Measurements from ENCODE around the gene CAMK1D.
"Not testable (repeated sequence)": the region's sequence is repeated elsewhere in the genome, so short reads cannot be mapped to it uniquely, and the experiment has no call there.

The CAMK1D gene

DNA sequence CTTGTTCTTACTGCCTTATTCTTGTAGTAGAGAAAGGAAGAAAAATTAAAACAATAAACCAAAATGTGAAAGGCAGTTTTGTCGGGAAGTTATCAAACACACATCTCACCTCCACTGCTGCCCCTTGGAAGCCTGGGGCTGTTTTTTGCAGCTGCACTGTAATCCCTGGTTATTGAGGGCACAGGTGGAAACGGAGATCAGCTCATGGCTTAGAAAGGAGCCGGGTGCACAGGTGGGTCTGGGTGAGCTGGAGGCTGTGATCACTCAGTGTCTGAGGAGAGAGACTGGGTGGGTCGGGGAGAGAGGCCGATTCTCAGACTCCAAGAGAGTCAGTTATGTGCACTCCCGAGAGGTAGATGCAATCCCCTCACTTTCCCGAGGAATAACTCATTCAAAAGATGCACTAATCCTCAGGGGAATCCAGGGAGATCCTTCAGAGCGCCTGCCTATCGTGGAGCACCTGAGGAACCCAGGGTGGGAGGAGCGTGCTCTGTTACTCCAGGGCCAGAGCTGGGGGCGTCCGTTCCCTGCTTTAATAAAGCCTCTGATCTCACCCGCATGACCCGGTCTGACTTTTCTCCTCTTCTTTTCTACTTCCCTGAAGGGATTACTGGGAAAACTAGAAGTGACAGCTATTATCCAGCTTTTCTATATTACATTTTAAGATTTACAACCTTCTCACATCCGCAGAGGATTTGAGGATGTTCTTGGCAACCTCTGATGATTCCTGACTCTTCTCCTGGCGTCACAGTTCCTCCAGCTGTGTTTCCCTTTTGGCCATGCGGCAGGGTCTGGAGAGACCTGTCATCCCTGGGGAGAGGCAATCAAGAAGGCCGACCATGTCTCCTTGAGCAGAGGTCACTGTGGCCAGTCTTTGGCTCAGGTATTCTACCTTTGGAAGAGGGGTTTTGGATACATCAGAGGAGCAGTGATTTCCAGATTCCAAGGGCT lies 82.1 kb downstream of the CAMK1D start:
- DNase-seq = no peak

DNA sequence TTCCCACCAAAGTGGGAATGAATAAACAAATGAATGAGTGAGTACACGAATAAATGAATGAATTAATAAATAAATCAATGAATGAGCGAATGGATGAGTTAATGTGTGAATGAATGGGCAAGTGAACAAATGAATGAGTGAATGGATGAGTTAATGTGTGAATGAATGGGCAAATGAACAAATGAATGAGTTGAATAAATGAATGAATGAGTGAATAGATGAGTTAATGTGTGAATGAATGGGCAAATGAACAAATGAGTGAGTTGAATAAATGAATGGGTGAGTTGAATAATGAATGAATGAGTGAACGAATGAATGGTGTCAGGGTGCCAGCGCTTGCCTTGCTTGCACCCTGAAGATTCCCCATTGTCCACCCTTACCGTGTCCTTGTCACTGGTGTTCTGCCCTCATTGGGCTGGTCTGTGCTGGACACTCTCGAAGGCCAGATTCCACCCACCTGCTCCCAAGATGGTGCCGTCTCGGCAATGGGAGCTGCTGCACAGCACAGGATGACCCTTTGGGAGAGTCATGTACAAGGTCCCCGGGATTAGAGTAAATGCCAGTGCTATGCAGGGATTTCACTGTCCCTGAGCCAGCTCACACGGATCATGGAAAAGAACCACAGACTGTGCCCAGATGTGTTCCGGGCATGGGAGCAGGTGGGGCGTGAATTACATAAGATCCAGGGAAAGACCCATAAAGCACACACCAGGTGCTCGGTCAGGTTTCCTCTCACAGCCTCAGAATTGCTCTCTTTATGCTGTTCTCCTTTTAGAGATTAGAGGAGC lies 83.2 kb downstream of the CAMK1D start:
- DNase-seq = no peak

DNA sequence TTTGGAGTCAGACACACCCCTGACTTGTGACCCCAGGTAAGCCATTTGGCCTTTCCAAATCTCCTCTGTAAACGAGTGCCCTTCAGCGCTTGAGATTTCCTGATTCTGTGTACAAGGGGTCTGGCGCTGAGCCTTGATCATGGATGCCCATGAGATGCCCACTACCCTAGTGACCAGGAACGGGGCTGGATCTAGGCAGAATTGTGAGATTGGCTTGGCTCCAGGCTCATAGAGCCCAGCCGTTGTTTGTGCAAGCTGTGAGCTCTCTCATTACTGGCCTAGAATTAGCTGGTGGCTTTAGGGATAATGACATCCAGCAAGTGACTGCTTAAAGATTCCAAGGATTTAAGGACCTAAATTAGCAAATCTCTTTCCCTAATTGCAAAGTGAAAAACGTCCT lies 84.9 kb downstream of the CAMK1D start:
- DNase-seq = no peak

DNA sequence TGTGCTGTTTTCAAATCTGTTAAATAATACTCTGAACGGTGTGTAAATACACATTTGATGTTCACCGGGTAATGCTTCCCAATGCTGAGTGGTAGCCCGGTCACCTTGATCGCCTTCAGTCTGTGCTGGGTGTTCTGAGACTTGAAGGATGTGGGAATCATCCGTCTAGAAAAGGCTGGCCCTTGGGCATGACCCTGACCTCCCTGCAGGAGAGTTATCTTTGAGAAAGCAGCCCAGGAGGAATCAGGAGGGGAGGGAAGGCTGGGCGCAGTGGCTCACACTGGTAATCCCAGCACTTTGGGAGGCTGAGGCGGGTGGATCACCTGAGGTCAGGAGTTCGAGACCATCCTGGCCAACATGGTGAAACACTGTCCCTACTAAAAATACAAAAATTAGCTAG lies 85.3 kb downstream of the CAMK1D start:
- DNase-seq = not testable (repeated sequence)

DNA sequence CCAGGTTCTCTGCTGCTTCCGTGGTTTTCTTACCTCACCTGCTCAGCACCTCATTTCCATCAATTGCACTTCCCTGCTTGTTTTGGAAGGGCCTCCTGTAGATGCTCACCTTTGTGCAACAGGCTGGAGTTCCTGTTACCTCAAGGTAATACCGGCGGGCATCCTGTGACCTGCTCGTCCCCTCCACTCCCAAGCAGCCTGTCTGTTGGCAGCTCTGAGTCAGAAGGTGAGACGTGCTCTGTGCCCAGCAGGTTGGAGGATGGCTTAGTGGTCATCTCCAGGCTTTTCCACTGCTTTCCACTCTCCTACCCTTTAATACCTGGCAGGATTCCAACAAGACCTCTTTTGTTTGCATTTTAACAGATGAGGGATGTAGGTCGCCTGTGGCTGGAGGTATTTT lies 86.0 kb downstream of the CAMK1D start:
- no peak for DNase-seq

DNA sequence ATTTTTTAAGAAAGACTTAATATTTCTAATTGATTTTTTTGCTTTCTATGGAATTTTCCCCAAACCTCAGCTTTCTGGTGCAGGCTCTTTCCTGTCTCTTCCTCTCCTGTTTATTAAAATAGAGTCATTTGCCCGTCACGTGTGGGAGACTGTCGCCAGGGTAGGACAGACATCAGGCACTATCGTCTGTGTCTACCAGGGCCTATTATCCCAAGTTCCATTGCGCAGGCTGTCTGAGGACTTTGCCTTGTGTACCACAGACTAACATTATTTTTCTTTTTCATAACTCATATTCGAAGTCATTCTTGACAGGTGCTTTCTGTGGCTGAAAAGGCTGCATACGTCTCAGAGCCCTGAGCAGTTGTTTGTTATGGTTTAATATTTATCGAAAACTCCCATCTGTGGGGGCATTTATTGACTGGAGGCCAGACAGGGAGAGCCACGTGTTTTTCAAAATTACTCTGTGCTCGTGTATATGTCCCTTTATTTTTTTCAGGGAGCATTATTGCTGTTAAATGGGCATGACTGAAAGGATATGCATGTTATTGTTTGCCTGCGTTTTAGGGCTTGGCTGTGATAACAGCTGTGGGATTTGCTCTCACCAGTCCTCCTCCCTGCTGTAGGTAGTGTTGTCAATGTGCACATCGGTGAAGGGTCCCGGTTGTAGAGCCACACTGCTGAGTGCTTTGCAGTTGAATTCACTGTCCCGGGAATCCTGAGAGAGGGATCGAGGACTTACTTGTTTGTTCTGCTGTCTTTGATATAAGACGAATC lies 89.8 kb downstream of the CAMK1D start:
- no peak for DNase-seq

DNA sequence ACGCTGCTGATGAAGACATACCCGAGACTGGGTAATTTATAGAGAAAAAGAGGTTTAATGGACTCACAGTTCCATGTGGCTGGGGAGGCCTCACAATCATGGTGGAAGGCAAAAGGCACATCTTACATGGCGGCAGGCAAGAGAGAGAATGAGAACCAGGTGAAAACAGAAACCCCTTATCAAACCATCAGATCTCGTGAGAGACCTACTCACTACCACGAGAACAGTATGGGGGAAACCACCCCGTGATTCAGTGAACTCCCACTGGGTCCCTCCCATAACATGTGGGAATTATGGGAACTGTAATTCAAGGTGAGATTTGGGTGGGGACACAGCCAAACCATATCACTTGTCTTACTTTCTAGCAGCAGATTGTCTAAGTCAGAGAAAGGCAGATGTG lies 90.4 kb downstream of the CAMK1D start:
- DNase-seq = not testable (repeated sequence)

DNA sequence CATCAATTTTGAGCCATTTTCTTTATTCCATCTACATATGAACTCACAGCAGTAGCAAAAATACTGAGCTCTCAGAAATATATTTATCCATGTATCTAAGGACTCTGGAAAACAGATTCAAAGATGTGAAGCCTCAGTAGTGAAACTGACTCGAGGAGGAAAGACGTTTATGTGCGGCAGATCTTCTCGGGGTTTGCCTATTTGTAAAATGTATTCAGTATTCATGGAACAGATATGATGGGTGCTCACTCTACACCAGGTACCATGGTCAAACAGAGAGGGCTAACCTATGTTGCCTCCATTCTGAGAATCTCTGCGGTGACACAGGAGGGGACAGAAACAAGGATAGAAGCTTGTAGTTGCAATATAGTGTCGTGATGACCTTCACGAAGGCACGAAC lies 93.7 kb downstream of the CAMK1D start:
- no peak for DNase-seq

DNA sequence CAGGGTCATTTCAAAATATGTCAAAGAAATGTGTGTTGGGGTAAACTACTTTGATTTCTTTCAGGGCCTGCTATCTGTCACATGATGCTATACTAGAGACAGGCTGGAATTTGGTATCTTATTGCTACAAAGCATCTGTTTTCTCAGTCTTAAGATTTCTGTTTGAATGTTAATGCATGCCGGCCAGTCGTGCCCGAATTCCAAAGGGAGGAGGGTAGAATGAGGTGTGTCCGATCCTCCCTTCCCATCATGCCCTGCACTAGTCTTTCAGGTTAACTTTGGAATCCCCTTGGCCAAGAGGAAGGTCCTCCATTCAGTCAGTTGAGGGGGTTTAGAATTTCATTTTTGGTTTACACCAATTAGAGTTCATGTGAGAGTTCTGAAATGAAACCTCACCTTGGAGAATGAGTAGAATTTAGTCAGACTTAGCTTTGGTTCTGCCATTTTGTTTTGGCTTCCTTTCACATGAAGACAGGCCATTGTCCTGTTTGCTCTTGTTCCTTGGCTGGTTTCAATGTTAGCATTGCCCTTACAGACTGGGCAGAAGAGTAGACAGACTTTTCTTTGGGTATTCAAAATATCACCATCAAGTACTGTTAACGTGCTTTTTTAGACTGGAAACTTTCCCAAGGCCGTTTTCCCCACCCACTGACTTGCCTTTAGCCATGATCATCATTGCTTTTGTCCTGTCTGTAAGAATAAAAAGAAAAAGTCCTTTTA lies 95.8 kb downstream of the CAMK1D start:
- no peak for DNase-seq

DNA sequence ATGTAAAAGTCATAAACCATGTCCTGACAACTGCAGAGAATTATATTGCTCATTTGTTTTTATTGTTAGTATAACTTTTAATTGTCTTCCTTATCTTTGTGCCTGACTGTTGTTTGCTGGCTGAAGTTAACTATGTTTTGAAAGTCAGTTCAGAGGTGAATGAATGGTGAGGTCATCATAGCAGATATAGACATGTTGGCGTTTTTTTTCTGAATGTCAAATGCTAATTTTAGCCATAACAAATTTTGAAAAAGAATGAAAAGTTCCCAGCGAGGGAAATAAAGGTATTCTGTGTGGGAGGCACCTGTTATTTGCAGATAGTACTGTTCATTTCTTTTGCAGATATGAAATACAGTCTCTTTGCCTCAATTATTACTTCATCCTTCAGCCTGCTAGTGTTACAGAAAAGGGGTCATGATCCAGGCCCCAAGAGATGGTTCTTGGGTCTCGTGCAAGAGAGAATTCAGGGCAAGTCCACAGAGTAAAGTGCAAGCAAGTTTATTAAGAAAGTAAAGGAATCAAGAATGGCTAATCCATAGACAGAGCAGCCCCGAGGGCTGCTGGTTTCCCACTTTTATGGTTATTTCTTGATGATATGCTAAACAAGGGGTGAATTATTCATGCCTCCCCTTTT lies 96.5 kb downstream of the CAMK1D start:
- DNase-seq = no peak

DNA sequence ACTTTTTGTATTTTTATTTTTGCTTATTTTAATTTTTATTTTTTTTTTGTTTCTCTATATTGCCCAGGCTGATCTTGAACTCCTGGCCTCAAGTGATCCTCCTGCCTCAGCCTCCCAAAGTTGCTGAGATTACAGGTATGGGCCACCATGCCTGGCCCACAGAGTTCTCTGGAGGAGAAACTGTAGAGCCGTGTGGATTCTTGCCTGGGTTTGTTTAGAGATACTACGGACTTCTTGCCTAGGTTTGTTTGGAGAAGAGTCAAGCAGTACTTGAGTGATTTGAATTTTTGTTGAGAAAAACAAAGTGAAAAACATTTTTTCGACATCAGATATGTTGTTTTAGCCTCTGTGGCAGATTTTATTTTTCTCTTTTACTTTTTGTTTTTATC lies 99.0 kb downstream of the CAMK1D start:
- no peak for DNase-seq

DNA sequence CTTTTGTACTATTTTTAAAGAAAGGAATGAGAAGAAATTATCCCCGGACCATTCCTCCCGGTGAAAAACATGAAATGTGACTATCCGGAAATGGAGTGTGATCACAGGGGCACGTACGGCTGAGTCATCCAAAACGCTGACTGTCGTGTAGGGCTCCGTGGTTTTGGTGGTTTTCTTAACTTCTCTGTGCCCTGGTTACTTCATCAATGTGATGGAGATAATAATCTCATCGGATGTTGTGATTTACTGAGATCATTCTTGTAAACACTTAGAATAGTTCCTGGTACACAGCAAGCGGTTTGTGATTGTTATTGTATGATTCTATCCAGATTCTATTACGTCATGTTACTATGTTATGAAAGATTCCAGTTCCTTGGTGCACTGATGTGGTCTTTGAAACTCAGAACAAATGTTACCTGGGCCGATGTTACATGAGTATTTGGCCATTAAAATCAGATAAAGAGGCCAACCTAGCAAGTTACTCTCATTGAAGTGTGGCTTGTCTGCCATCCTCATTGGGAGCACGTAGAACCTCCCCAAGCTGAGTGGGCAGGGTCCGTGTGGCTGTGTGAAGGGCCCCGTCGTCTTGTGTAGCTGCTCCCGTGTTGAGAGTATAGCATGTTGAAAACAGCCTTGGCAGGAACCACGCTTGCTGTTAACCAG lies 99.5 kb downstream of the CAMK1D start:
- DNase-seq = no peak

DNA sequence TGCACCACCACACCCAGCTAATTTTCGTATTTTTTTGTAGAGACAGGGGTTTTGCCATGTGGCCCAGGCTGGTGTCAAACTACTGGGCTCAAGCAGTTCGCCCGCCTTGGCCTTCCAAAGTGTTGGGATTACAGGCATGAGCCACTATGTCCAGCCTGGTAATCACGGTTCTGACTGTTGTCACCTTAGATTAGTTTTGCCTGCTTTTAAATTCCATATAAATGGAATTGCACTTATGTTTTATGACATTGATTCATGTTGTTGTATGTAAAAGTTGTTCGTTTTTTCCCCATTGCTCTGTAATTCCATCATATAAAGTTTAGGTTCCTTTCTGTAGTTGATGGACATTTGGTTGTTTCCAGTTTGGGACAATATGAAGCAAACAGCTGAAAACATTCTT lies 106.0 kb downstream of the CAMK1D start:
- no peak for DNase-seq

DNA sequence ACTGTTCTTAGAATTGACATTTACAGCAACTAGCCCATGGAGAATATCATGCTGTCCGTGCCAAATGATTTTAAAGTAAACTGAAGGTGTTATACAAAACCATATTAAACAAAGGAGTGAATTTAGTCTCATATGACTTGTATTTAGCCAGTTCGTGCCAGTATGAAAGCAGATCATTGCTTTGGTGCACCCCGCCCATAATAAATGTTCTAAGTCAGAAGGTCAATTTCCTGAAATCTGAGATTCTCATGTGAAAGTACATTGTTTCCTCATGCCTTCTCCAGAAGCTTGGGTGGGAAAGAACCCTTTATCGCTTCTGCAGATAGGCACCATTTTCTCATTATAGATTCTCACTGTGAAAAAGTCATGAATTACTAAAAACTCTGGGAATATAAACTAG lies 106.4 kb downstream of the CAMK1D start:
- DNase-seq = no peak

DNA sequence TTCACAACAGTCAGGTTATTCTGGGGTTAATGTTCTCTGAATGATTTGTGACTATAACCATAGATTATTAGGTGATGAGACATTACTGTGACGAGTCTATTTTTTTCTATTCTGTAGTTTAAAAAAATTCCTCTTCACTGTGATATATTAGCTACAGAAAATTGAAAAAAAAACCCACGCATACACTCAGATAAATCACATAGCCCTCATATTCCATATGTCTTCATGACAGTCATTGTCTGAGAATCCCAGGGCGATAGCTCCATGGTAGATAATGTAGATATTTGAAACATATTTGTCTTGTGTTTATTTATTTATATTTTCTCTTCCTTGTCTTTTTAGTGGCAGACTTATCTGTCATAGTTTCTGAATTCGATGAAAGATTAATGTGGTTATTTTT lies 110.0 kb downstream of the CAMK1D start:
- DNase-seq = no peak

DNA sequence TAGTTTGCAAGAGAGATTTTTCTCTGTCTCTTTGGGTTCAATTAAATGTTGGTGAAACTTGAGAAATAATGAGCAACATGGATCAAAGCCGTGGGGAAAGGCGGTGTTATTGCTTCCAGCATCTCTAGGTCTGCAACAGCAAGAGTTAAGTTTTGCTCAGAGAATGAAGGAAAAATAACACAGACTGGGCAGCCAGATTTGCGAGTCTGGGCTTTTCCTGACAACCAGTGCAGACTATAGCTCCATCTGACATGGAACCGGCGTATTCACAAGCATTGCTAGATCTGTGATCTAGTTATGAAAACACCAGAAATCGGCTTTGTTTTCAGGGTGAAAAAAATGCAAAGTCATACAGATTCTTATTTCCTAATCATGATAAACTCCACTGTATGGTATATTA lies 110.4 kb downstream of the CAMK1D start:
- no peak for DNase-seq

DNA sequence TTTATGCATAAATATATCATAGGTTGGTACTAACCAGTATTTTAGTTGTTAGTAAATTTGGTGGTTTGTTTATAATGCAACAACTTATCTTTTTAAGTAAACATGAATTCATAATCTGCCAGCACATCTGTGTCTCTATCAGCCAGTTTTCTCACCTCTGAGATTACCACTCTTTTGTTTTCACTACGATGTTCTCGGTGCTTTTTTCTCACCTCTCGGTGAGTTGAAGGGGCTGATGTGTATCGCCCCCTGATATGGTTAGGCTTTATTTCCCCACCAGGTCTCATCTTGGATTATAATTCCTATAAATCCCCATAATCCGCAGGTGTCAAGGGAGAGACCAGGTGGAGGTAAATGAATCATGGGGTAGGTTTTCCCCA lies 114.1 kb downstream of the CAMK1D start:
- DNase-seq = no peak

DNA sequence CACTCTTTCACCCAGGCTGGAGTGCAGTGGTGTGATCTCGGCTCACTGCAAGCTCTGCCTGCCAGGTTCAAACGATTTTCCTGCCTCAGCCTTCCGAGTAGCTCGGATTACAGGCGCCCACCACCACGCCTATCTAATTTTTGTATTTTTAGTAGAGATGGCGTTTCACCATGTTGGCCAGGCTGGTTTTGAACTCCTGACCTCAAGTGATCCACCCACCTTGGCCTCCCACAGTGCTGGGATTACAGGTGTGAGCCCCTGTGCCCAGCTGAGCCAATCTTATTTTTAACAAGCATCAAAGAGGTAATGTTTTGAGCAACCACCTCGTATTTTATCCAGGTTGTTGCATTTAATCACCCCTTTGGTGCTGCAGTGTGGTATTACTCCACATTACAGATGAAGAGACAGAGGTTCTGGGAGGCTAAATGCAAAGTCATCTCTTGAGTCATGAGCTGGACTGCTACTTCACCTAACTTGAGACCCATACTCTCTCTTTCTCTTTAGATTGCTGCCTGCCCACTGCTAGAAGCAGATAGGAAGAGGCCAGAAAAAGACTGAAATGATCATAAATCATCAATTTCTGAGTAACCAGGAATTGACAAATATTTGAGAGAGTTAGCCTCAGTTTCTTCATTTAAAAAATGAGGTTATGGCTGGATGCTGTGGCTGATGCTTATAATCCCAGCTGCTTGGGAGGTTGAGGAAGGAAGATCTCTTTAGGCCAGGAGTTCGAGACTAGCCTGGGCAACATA lies 116.2 kb downstream of the CAMK1D start:
- no peak for DNase-seq

DNA sequence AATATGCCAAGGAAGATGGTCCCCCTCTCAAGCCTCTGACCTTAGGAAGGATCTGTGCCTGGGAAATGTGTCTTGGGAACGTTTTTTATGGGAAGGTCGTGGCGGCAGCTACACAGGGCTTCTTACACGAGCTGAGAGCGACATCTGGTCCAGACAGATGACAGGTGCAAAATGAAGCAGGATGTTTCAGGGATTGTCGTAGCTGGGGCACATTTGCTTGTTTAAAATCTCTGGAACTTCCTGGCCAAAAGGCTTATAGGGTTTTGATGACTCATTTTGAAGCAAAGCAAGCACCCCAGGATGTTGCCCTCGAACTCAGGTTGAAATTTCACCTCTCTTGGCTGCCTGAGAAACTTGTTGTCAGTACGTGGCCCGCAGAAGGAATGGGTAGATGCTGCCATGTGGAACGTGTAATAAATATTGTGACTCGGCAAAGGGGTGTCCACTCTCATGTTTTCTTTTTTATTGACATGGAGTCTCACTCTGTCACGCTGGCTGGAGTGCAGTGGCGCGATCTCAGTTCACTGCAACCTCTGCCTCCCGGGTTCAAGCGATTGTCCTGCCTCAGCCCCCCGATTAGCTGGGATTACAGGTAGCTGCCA lies 117.5 kb downstream of the CAMK1D start:
- DNase-seq = no peak

DNA sequence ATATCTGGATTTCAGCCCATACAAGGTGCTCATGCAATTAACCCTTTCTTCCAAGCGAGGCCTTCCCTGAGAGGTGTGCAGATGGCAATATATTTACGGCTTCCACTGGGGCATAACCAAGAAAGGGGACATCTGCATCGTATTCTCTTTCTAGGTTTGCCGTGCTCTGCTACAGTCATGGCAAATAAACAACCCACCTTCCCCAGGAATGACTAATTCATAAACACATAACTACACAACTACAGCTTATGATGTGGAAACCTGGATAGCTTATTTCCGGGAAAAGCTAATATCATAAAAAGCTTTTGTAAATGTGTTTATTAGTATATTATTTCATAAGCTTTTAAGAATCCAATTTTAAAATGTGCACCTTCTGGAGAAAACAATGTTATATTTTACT lies 120.0 kb downstream of the CAMK1D start:
- DNase-seq = no peak
